Heart left ventricle (tissue), 16 donors: ENCODE measurements around the gene DOCK1. TPM values are rescaled to one million over a fixed set of nuclear protein-coding genes. Genes with fewer than 3 reads are reported as not detected.

ENCODE experiments used
- ATAC-seq, 4 donors: fragments of 200-7000 bp; cut with Tn5 transposase; one replicate each; pipeline ENCODE4 v1.9.1; 2020 to 2022; ENCODE audit warnings: moderate library complexity in 4 of 4, mild to moderate bottlenecking in 3 of 4, moderate number of reproducible peaks in 1 of 4
- DNase-seq, 5 donors: peaks; one replicate each; pipeline ENCODE4 v3.0.0-alpha.2; 2020
- H3K27ac ChIP-seq, 12 donors: fragments of 200-600 bp; sonication (generic) in 4 of 12; one replicate each; pipeline versions ENCODE4 v1.5.0 to v1.8.0; 2016 to 2022; ENCODE audit warnings: mild to moderate bottlenecking in 2 of 12
- H3K27me3 ChIP-seq, 9 donors: fragments of 200-600 bp; sonication (generic) in 2 of 9; one replicate each; pipeline versions ENCODE4 v1.5.1 to v1.8.0; 2016 to 2022; ENCODE audit warnings: mild to moderate bottlenecking in 3 of 9
- H3K36me3 ChIP-seq, 9 donors: fragments of 200-600 bp; sonication (generic) in 2 of 9; one replicate each; pipeline versions ENCODE4 v1.5.0 to v1.8.0; 2018 to 2022; ENCODE audit warnings: mild to moderate bottlenecking in 2 of 9
- H3K4me1 ChIP-seq, 12 donors: fragments of 200-600 bp; sonication (generic) in 4 of 12; one replicate each; pipeline versions ENCODE4 v1.5.0 to v1.8.0; 2016 to 2022; ENCODE audit warnings: mild to moderate bottlenecking in 3 of 12
- H3K4me3 ChIP-seq, 12 donors: fragments of 200-600 bp; sonication (generic) in 4 of 12; one replicate each; pipeline versions ENCODE4 v1.5.0 to v1.8.0; 2017 to 2022; ENCODE audit warnings: mild to moderate bottlenecking in 9 of 12, moderate library complexity in 4 of 12
- H3K9me3 ChIP-seq, 12 donors: fragments of 200-600 bp; sonication (generic) in 4 of 12; one replicate each; pipeline versions ENCODE4 v1.5.0 to v1.8.0; 2016 to 2022; ENCODE audit warnings: mild to moderate bottlenecking in 1 of 12
- CTCF ChIP-seq, 12 donors: fragments of 200-600 bp; sonication (generic) in 4 of 12; IDR thresholded peaks; one replicate each; pipeline versions ENCODE4 v1.5.0 to v1.8.0; 2018 to 2022; ENCODE audit warnings: antibody characterized with exemption in 12 of 12, mild to moderate bottlenecking in 5 of 12
- POLR2A ChIP-seq, 2 donors: fragments of 450-650 bp; IDR thresholded peaks; one replicate each; pipeline ENCODE4 v1.6.1; 2017; ENCODE audit warnings: antibody characterized with exemption in 2 of 2, mild to moderate bottlenecking in 2 of 2, moderate library complexity in 2 of 2
- WGBS, 4 donors: extraction: QIAGEN DNeasy Blood & Tissue Kit in 2 of 4; methylation state at CpG; one replicate each; pipeline versions ENCODE4 v1.1.5 to v1.1.7; 2013 to 2018; 5-methylcytosine and 5-hydroxymethylcytosine counted together
- intact Hi-C, 10 donors: fragments of 100-400 bp; cut with DNase I; formaldehyde crosslinking; loops; one replicate each; pipeline versions ENCODE4 v1.11.1 to v1.14.2; 2022
- polyA plus RNA-seq, 2 donors: library from polyadenylated mRNA; stranded (reverse); fragments of 200-250 nt; gene quantifications; one replicate each; pipeline ENCODE4 v1.2.3, GENCODE V29; 2013
- total RNA-seq, 9 donors: library from RNA; depleted of rRNA in 2 of 9; stranded (reverse); fragments of >200 nt in 2 of 9; fragmentation: NEBNext Ultra II Directional in 3 of 9; extraction: Animal tissue kit (Norgen Biotek cat#: 25700) in 3 of 9; gene quantifications; one replicate each; pipeline versions ENCODE4 v1.1.0 to v1.2.4, GENCODE V29; 2016 to 2023
- donor health status: ischemic (EF 13 %, LVEDD 7.1; RV severe dilation, severe dysfunction).
- donor health status: healthy with polysubstance abuse.
- donor health status: DM: no; HTN: yes; CAD: no.
- donor health status: DM: no; HTN: no; CAD: no.
- donor health status: ischemic (EF 25% LVEDD 6.9; RV normal size, moderate dysfunction).
- donor health status: ischemic (EF 25% LVEDD 5.7; RV mildly dilated, moderate dysfunction).
- donor health status: healthy.
- donor health status: DM: yes; HTN: yes; CAD: no.
- donor health status: ischemic (EF 35%, LVEDD 5.7; RV mildly dilated, moderate dysfunction).
- donor health status: nonischemic (EF 11% LVEDD 7.7; RV severe dilation, severe dysfunction).
- donor health status: DM: yes; HTN: yes; CAD: no.
- donor health status: PGD.
- donor health status: ischemic (EF 29% LVEDD 5.4; RV normal size, mild dysfunction).
- donor health status: nonischemic (EF 23%, LVEDD 6.1; RV moderate dilation, normal function).

DOCK1 gene
- total and polyA plus RNA-seq, 11 donors, result 5.0 to 31.6 (median 18.6) TPM

- no peak for ATAC-seq
- H3K4me1 ChIP-seq, result no peaks in the 10 kb centered on the region
- H3K36me3 ChIP-seq, result peaks cover 0 to 50% (median 3%) of the 10 kb centered on the region in 9 donors
Observed at GRCh38 chr10:127137391-127137790, 232.2 kb downstream of the DOCK1 start.

GRCh38 chr10:127142136-127142535, 236.9 kb downstream of the DOCK1 start:
- H3K27me3 ChIP-seq, result no peaks in the 10 kb centered on the region
- ATAC-seq, result no peak
- H3K4me3 ChIP-seq, result no peak overlapping the region
- H3K4me1 ChIP-seq, result no peaks in the 10 kb centered on the region
- H3K36me3 ChIP-seq, result peaks cover 0 to 35% (median 3%) of the 10 kb centered on the region in 9 donors
- WGBS, 4 donors, result 79 to 95% (median 86%) methylated on average over 3 to 6 of the region's 6 CpGs
- H3K27ac ChIP-seq, result no peak overlapping the region
- H3K9me3 ChIP-seq, result no peaks in the 10 kb centered on the region
- TF ChIP-seq CTCF (IDR thresholded peaks at IDR 0.05), result no peak
- TF ChIP-seq POLR2A (IDR thresholded peaks at IDR 0.05), result no peak
- intact Hi-C loops, result no loop called here
- no peak for DNase-seq

More at GRCh38 chr10:127137391-127137790, 232.2 kb downstream of the DOCK1 start:
- Histone ChIP-seq H3K27me3 (no peaks in the 10 kb centered on the region), H3K4me3 (no peak overlapping the region), H3K9me3 (no peaks in the 10 kb centered on the region), H3K27ac (no peak overlapping the region)
- no peak for DNase-seq
- TF ChIP-seq POLR2A (IDR thresholded peaks at IDR 0.05) (no peak), CTCF (IDR thresholded peaks at IDR 0.05) (no peak)
- WGBS, 4 donors, result 93 to 98% (median 96%) methylated on average over 7 of the region's 7 CpGs
- intact Hi-C loops, result no loop called here

- WGBS, 4 donors, result 91 to 92% (median 92%) methylated on average over 5 of the region's 5 CpGs
- Histone ChIP-seq H3K9me3 (no peaks in the 10 kb centered on the region), H3K4me1 (peaks cover 0 to under 1% (median 0%) of the 10 kb centered on the region in 12 donors), H3K27me3 (no peaks in the 10 kb centered on the region), H3K27ac (no peak overlapping the region), H3K4me3 (no peak overlapping the region), H3K36me3 (peaks cover 0 to 29% (median under 1%) of the 10 kb centered on the region in 9 donors)
- TF ChIP-seq POLR2A (IDR thresholded peaks at IDR 0.05), result no peak
- DNase-seq (no peak), ATAC-seq (no peak)
- intact Hi-C loops, result no loop called here
Observed at GRCh38 chr10:127142856-127143255, 237.6 kb downstream of the DOCK1 start.

GRCh38 chr10:127145173-127145572, 239.9 kb downstream of the DOCK1 start:
- TF ChIP-seq POLR2A (IDR thresholded peaks at IDR 0.05), result no peak
- no peak for TF ChIP-seq CTCF (IDR thresholded peaks at IDR 0.05)
- DNase-seq (no peak), ATAC-seq (no peak)
- 87 to 96% (median 94%) methylated on average over 6 of the region's 6 CpGs for WGBS, 4 donors
- Histone ChIP-seq H3K27me3 (no peaks in the 10 kb centered on the region), H3K4me3 (no peak overlapping the region), H3K36me3 (peaks cover 0 to 8% (median 0%) of the 10 kb centered on the region in 9 donors), H3K4me1 (peaks cover 0 to 14% (median 0%) of the 10 kb centered on the region in 12 donors), H3K27ac (no peak overlapping the region), H3K9me3 (no peaks in the 10 kb centered on the region)
- intact Hi-C loops, result no loop called here

- Histone ChIP-seq H3K4me3 (no peak overlapping the region), H3K36me3 (no peaks in the 10 kb centered on the region), H3K27me3 (no peaks in the 10 kb centered on the region), H3K27ac (no peak overlapping the region), H3K4me1 (peaks cover 0 to 14% (median 0%) of the 10 kb centered on the region in 12 donors), H3K9me3 (no peaks in the 10 kb centered on the region)
- TF ChIP-seq POLR2A (IDR thresholded peaks at IDR 0.05) (no peak), CTCF (IDR thresholded peaks at IDR 0.05) (no peak)
- DNase-seq (no peak), ATAC-seq (no peak)
- 91 to 92% (median 91%) methylated on average over 9 of the region's 9 CpGs for WGBS, 4 donors
- intact Hi-C loops, result no loop called here
Observed at GRCh38 chr10:127146661-127147060, 241.4 kb downstream of the DOCK1 start.
